Left ventricle myocardium inferior (tissue), 1 donor: ENCODE data around the gene KCTD12. TPM values are rescaled to one million over a fixed set of nuclear protein-coding genes. Genes with fewer than 3 reads are reported as not detected.
"Not testable (repeated sequence)": the region's sequence is repeated elsewhere in the genome, so short reads cannot be mapped to it uniquely, and the experiment has no call there.

Source experiments
- DNase-seq: peaks from one replicate; pipeline ENCODE4 v3.0.0-alpha.2; 2020
- H3K27ac ChIP-seq: fragments of 200-600 bp; replicated peaks from 2 replicates; pipeline ENCODE4 v1.8.0; 2021
- H3K27me3 ChIP-seq: fragments of 200-600 bp; 2 replicates; pipeline ENCODE4 v1.8.0; 2021; ENCODE audit warnings: low read depth
- H3K36me3 ChIP-seq: fragments of 200-600 bp; 2 replicates; pipeline ENCODE4 v1.8.0; 2021
- H3K4me1 ChIP-seq: fragments of 200-600 bp; 2 replicates; pipeline ENCODE4 v1.8.0; 2021
- H3K4me3 ChIP-seq: fragments of 200-600 bp; 2 replicates; pipeline ENCODE4 v1.8.0; 2021; ENCODE audit warnings: mild to moderate bottlenecking, moderate library complexity
- H3K9me3 ChIP-seq: fragments of 200-600 bp; replicated peaks from 2 replicates; pipeline ENCODE4 v1.8.0; 2021
- CTCF ChIP-seq: fragments of 200-600 bp; IDR thresholded peaks from 2 replicates; pipeline ENCODE4 v1.8.0; 2021; ENCODE audit warnings: antibody characterized with exemption, mild to moderate bottlenecking, borderline replicate concordance
- intact Hi-C: fragments of 100-400 bp; cut with micrococcal nuclease; formaldehyde crosslinking; loops from one replicate; pipeline ENCODE4 v1.11.0; 2022
- total RNA-seq: library from RNA; stranded (reverse); fragmentation: NEBNext Ultra II Directional; extraction: Animal tissue kit (Norgen Biotek cat#: 25700); gene quantifications from one replicate; pipeline ENCODE4 v1.2.1, GENCODE V29; 2021
- donor health status: DM: no; HTN: yes; CAD: no; lungs with severe emphysema.

Gene KCTD12
- total RNA-seq, 1 donor from 2014 or later, result 37.2 TPM

- Histone ChIP-seq H3K9me3 (no peaks in the 10 kb centered on the region), H3K27ac (no peak overlapping the region), H3K27me3 (peaks cover 3% of the 10 kb centered on the region), H3K4me3 (no peak overlapping the region), H3K36me3 (no peaks in the 10 kb centered on the region), H3K4me1 (no peaks in the 10 kb centered on the region)
- no peak for TF ChIP-seq CTCF
- intact Hi-C loops, result no loop called here
- DNase-seq, result no peak
Observed at GRCh38 chr13:76913898-76914297, 27.7 kb upstream of the KCTD12 start.

GRCh38 chr13:76912476-76912875 is 26.3 kb upstream of the KCTD12 start:
- Histone ChIP-seq H3K27ac (no peak overlapping the region), H3K9me3 (no peaks in the 10 kb centered on the region), H3K36me3 (no peaks in the 10 kb centered on the region), H3K27me3 (no peaks in the 10 kb centered on the region), H3K4me3 (no peak overlapping the region), H3K4me1 (no peaks in the 10 kb centered on the region)
- intact Hi-C loops, result no loop called here
- no peak for TF ChIP-seq CTCF
- no peak for DNase-seq

- no peak for TF ChIP-seq CTCF
- DNase-seq, result no peak
- H3K4me1 ChIP-seq, result no peaks in the 10 kb centered on the region
- intact Hi-C loops, result loop anchor here (5.0 kb wide), 2 partner anchors 237 to 1032 kb away; no protein-coding TSS in a partner anchor
- no peak overlapping the region for H3K4me3 ChIP-seq
- no peak overlapping the region for H3K27ac ChIP-seq
- no peaks in the 10 kb centered on the region for H3K9me3 ChIP-seq
- H3K27me3 ChIP-seq, result no peaks in the 10 kb centered on the region
- no peaks in the 10 kb centered on the region for H3K36me3 ChIP-seq
Observed at GRCh38 chr13:76904507-76904906, 18.3 kb upstream of the KCTD12 start.

GRCh38 chr13:76903544-76904162 is 17.4 kb upstream of the KCTD12 start:
- intact Hi-C loops, result loop anchor here (5.0 kb wide), 2 partner anchors 236 to 1031 kb away; no protein-coding TSS in a partner anchor
- no peaks in the 10 kb centered on the region for H3K4me1 ChIP-seq

GRCh38 chr13:76899066-76899465 is 12.9 kb upstream of the KCTD12 start:
- H3K36me3 ChIP-seq, H3K27me3 ChIP-seq, H3K27ac ChIP-seq, intact Hi-C loops, DNase-seq, H3K4me1 ChIP-seq, H3K4me3 ChIP-seq: not testable (repeated sequence)
- peaks cover 12% of the 10 kb centered on the region for H3K9me3 ChIP-seq

More at GRCh38 chr13:76903544-76904162, 17.4 kb upstream of the KCTD12 start:
- H3K27ac ChIP-seq, result no peak overlapping the region
- peak; percentile 100 for TF ChIP-seq CTCF
- H3K4me3 ChIP-seq, result no peak overlapping the region
- H3K27me3 ChIP-seq, result no peaks in the 10 kb centered on the region
- H3K9me3 ChIP-seq, result peaks cover 7% of the 10 kb centered on the region
- peak; percentile 33 for DNase-seq
- H3K36me3 ChIP-seq, result no peaks in the 10 kb centered on the region

- DNase-seq, H3K4me1 ChIP-seq, intact Hi-C loops, H3K27me3 ChIP-seq, H3K36me3 ChIP-seq, H3K27ac ChIP-seq, H3K4me3 ChIP-seq: not testable (repeated sequence)
- peaks cover 12% of the 10 kb centered on the region for H3K9me3 ChIP-seq
Observed at GRCh38 chr13:76897171-76897570, 11.0 kb upstream of the KCTD12 start.
